Endothelial cell of umbilical vein (primary cell): ENCODE data around the gene LDLRAD4. TPM values are rescaled to one million over a fixed set of nuclear protein-coding genes. Genes with fewer than 3 reads are reported as not detected.

Experiments
- BruUV-seq: library from RNA; stranded (reverse); fragments of 400-500 nt; replicated peaks from 2 replicates; lab custom pipeline; 2021; lab: Mats Ljungman, UMichigan
- CTCF ChIA-PET: fragments of 300-600, 350-600 bp; sonication (Branson Sonifier 250); formaldehyde crosslinking; loops from one replicate; lab custom pipeline; 2021; ENCODE audit warnings: antibody characterized with exemption, inconsistent platforms; lab: Charles Lee
- POLR2A ChIA-PET: fragments of 300-600, 350-600 bp; sonication (Branson Sonifier 250); formaldehyde crosslinking; loops from one replicate; lab custom pipeline; 2021; ENCODE audit warnings: antibody characterized with exemption, inconsistent platforms; lab: Charles Lee
- DNase-seq: peaks from one replicate; pipeline ENCODE4 v3.0.0-alpha.2; 2011; ENCODE audit warnings: low read depth, low spot score
- FAIRE-seq: peaks from 2 replicates; lab custom pipeline; 2011; peaks lifted over from hg19 to GRCh38; lab: Jason Lieb, UNC
- H2AFZ ChIP-seq: 2 replicates; pipeline ENCODE4 v1.6.0; 2012; ENCODE audit warnings: low read depth, low read length, control low read depth, inconsistent platforms
- H3K27ac ChIP-seq: 2 replicates; pipeline ENCODE4 v1.5.1; 2011; ENCODE audit warnings: low read depth, mild to moderate bottlenecking, control low read depth, low read length, moderate library complexity; ENCODE audit not compliant: insufficient read depth
- H3K27me3 ChIP-seq, 2 experiments: 2 replicates each; pipeline versions ENCODE4 v1.6.0 to v1.6.1; 2011; ENCODE audit warnings: low read length in 2 of 2, mixed read lengths in 1 of 2; ENCODE audit not compliant: control insufficient read depth in 2 of 2, insufficient read depth in 2 of 2
- H3K36me3 ChIP-seq, 2 experiments: 2 replicates in 1 of 2; 3 replicates in 1 of 2; pipeline ENCODE4 v1.5.1; 2011; ENCODE audit warnings: low read length in 2 of 2, mild to moderate bottlenecking in 1 of 2, moderate library complexity in 1 of 2; ENCODE audit not compliant: control insufficient read depth in 2 of 2, insufficient read depth in 2 of 2; ENCODE audit errors: extremely low read depth in 1 of 2
- H3K4me1 ChIP-seq: 3 replicates; pipeline ENCODE4 v1.5.1; 2011; ENCODE audit warnings: mild to moderate bottlenecking, low read length; ENCODE audit not compliant: control insufficient read depth, insufficient read depth; ENCODE audit errors: extremely low read depth
- H3K4me2 ChIP-seq: 2 replicates; pipeline ENCODE4 v1.6.1; 2011; ENCODE audit warnings: low read length, control low read depth, mixed read lengths; ENCODE audit not compliant: insufficient read depth
- H3K4me3 ChIP-seq, 3 experiments: fragments of 200-600 bp in 1 of 3; sonication (generic), shearing (Covaris generic) in 1 of 3; replicated peaks in 1 of 3; 2 replicates each; pipeline ENCODE4 v1.5.1; 2011 to 2016; ENCODE audit warnings: control low read depth in 3 of 3, low read length in 3 of 3, mild to moderate bottlenecking in 2 of 3, inconsistent platforms in 1 of 3, low read depth in 1 of 3, moderate library complexity in 1 of 3; ENCODE audit not compliant: insufficient read depth in 1 of 3
- H3K79me2 ChIP-seq: 2 replicates; pipeline ENCODE4 v1.6.0; 2012; ENCODE audit warnings: low read length, inconsistent platforms; ENCODE audit not compliant: control insufficient read depth, insufficient read depth
- H3K9ac ChIP-seq: replicated peaks from 2 replicates; pipeline ENCODE3; 2011; ENCODE audit warnings: low read length, control low read depth; ENCODE audit not compliant: insufficient read depth; ENCODE audit errors: extremely low read depth
- H3K9me1 ChIP-seq: replicated peaks from 3 replicates; pipeline ENCODE4 v1.6.0; 2011; ENCODE audit warnings: mild to moderate bottlenecking, low read length; ENCODE audit not compliant: control insufficient read depth, insufficient read depth; ENCODE audit errors: extremely low read depth
- H3K9me3 ChIP-seq: replicated peaks from 2 replicates; pipeline ENCODE4 v1.5.1; 2012; ENCODE audit warnings: low read length, inconsistent platforms; ENCODE audit not compliant: control insufficient read depth, insufficient read depth
- H4K20me1 ChIP-seq: replicated peaks from 2 replicates; pipeline ENCODE3; 2011; ENCODE audit warnings: mild to moderate bottlenecking, low read length; ENCODE audit not compliant: control insufficient read depth, insufficient read depth; ENCODE audit errors: extremely low read depth
- EZH2 ChIP-seq: IDR thresholded peaks from 2 replicates; pipeline ENCODE4 v1.6.1; 2012; ENCODE audit warnings: borderline replicate concordance, low read depth, mild to moderate bottlenecking, moderate library complexity, low read length, inconsistent platforms; ENCODE audit not compliant: severe bottlenecking
- FOS ChIP-seq: IDR thresholded peaks from 2 replicates; pipeline ENCODE4 v1.6.1; 2011; ENCODE audit warnings: mild to moderate bottlenecking, low read length, moderate library complexity, borderline replicate concordance; ENCODE audit not compliant: insufficient read depth
- GATA2 ChIP-seq: IDR thresholded peaks from 2 replicates; pipeline ENCODE4 v1.7.0; 2011; ENCODE audit warnings: low read depth, mild to moderate bottlenecking, moderate library complexity, mixed read lengths, low read length; ENCODE audit not compliant: insufficient read length, insufficient read depth
- JUN ChIP-seq: IDR thresholded peaks from 2 replicates; pipeline ENCODE4 v1.6.1; 2011; ENCODE audit warnings: borderline replicate concordance, low read depth; ENCODE audit not compliant: insufficient read length, insufficient read depth
- MYC ChIP-seq: IDR thresholded peaks from one replicate; pipeline ENCODE4 v1.6.1; 2011; ENCODE audit warnings: mild to moderate bottlenecking, low read depth, low read length
- POLR2A ChIP-seq: IDR thresholded peaks from 2 replicates; pipeline ENCODE4 v1.6.1; 2012; ENCODE audit warnings: low read depth, mild to moderate bottlenecking, control low read depth, low read length
- POLR2AphosphoS5 ChIP-seq: IDR thresholded peaks from 2 replicates; pipeline ENCODE4 v1.6.1; 2012; ENCODE audit warnings: low read depth, mild to moderate bottlenecking, control low read depth, low read length, moderate library complexity; ENCODE audit not compliant: insufficient read depth
- dilution Hi-C: fragments of 300-500 bp; cut with MboI; formaldehyde crosslinking; loops from one replicate; pipeline ENCODE4 v1.15.0; 2019; ENCODE audit warnings: low sequenced_read_pairs; ENCODE audit not compliant: extremely low pct_ligation_motif_present
- intact Hi-C: fragments of 100-400 bp; cut with micrococcal nuclease; formaldehyde crosslinking; loops from one replicate; pipeline ENCODE4 v1.10.0; 2022
- polyA plus RNA-seq, 4 experiments: library from polyadenylated mRNA; depleted of rRNA in 3 of 4; stranded (reverse) in 3 of 4; unstranded in 1 of 4; fragments of >200 nt; gene quantifications; 2 replicates each; pipeline versions ENCODE4 v1.2.1 to v1.2.3, GENCODE V29; 2011 to 2012; ENCODE audit warnings: missing spikeins in 1 of 4
- total RNA-seq: library from RNA; stranded (reverse); gene quantifications from 2 replicates; pipeline ENCODE4 v1.2.3, GENCODE V29; 2021
- TF ChIP-seq, protein P1 (sequence below): IDR thresholded peaks from 2 replicates; pipeline ENCODE4 v1.6.1; 2011; ENCODE audit not compliant: insufficient read depth, insufficient read length
- TF ChIP-seq, protein P2 (sequence below), 2 donors: IDR thresholded peaks; 1 replicate in 1 of 2; 2 replicates in 1 of 2; pipeline ENCODE4 v1.5.1; 2011; ENCODE audit warnings: low read length in 2 of 2, mild to moderate bottlenecking in 2 of 2, moderate library complexity in 2 of 2, control low read depth in 1 of 2, inconsistent platforms in 1 of 2, low read depth in 1 of 2; ENCODE audit not compliant: insufficient read depth in 1 of 2; ENCODE audit errors: extremely low read depth in 1 of 2

LDLRAD4 gene
- total and polyA plus RNA-seq, 2 donors (not counting 3 experiments of a cell fraction or from before 2014, with no cell fraction given) = 5.2 to 6.5 TPM

DNA sequence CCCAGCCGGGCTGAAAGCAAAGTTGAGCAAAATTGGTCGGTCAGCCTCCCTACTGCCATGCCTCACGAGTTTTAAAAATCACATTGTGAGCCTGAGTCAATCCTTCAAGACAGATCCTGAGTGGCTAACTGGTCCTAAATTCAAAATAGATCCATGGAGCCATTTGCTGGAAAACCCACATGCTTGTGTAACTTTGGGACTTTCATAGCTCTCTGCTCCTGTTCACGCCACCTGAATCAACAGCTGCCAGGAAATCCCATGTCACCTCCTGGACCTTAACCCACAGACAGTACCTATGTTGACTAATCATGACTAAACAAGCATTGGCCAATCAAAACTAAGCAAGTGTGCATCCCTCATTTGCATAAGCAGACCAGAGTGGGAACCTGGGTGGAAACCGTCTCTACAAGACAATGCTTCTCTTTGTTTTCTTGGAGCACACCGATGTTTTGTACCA is 42.8 kb upstream of the LDLRAD4 start:
- H3K9me1 ChIP-seq = no peaks in the 10 kb centered on the region
- H3K4me3 ChIP-seq = no peak overlapping the region
- peaks cover 0 to 6% of the 10 kb centered on the region in 2 experiments for H3K27me3 ChIP-seq
- no peaks in the 10 kb centered on the region for H3K79me2 ChIP-seq
- DNase-seq (peak; percentile 4), FAIRE-seq (no peak)
- H3K27ac ChIP-seq = no peak overlapping the region
- no peak overlapping the region for H2AFZ ChIP-seq
- intact Hi-C loops = no loop called here
- CTCF ChIA-PET = interaction anchor here (1.0 kb wide), 1 partner anchor 16 kb away, joined by 3 read pairs; no protein-coding TSS in a partner anchor
- no peaks in the 10 kb centered on the region for H4K20me1 ChIP-seq
- POLR2A ChIA-PET = no interaction called here
- BruUV-seq = no TSS peak
- no peaks in the 10 kb centered on the region for H3K9me3 ChIP-seq
- dilution Hi-C loops = no loop called here
- H3K9ac ChIP-seq = no peak overlapping the region
- H3K4me1 ChIP-seq = no peaks in the 10 kb centered on the region
- no peak overlapping the region for H3K4me2 ChIP-seq
- no peak for TF ChIP-seq GATA2
- TF ChIP-seq POLR2AphosphoS5 = no peak
- TF ChIP-seq, protein P1, sequence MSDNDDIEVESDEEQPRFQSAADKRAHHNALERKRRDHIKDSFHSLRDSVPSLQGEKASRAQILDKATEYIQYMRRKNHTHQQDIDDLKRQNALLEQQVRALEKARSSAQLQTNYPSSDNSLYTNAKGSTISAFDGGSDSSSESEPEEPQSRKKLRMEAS = no peak
- H3K36me3 ChIP-seq = no peaks in the 10 kb centered on the region

DNA sequence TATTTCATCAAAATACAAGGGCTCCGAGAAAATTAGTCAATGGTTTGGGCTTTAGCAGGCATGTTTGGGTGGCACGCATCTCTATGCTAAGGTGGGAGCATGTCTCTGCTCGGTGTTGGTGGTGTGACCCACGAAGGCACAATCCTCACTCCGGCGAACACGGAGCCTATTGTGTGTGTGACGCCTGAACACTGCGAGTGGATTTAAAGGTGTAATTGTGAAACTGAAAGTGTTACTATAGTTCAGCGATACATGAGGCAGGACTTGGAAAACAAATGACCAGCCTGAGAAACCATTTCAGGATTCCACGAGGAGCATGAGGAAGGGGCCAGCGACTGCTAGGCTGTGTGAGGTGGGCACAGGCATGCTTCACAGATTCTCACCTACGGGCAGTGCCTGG is 41.7 kb upstream of the LDLRAD4 start:
- Histone ChIP-seq H3K79me2 (no peaks in the 10 kb centered on the region), H3K4me2 (no peak overlapping the region), H3K27me3 (peaks cover 0 to 6% of the 10 kb centered on the region in 2 experiments), H3K9ac (no peak overlapping the region), H4K20me1 (no peaks in the 10 kb centered on the region), H3K27ac (no peak overlapping the region), H3K4me3 (no peak overlapping the region), H3K36me3 (no peaks in the 10 kb centered on the region), H3K4me1 (no peaks in the 10 kb centered on the region), H2AFZ (no peak overlapping the region), H3K9me3 (no peaks in the 10 kb centered on the region), H3K9me1 (no peaks in the 10 kb centered on the region)
- ChIA-PET POLR2A (no interaction called here), CTCF (no interaction called here)
- no TSS peak for BruUV-seq
- dilution Hi-C loops (no loop called here), intact Hi-C loops (no loop called here)
- FAIRE-seq = no peak
- no peak for DNase-seq
- TF ChIP-seq, protein P1 = no peak
- no peak for TF ChIP-seq GATA2
- no peak for TF ChIP-seq JUN
- no peak for TF ChIP-seq POLR2A
- no peak for TF ChIP-seq EZH2
- no peak for TF ChIP-seq MYC
- TF ChIP-seq FOS = no peak
- TF ChIP-seq, protein P2, sequence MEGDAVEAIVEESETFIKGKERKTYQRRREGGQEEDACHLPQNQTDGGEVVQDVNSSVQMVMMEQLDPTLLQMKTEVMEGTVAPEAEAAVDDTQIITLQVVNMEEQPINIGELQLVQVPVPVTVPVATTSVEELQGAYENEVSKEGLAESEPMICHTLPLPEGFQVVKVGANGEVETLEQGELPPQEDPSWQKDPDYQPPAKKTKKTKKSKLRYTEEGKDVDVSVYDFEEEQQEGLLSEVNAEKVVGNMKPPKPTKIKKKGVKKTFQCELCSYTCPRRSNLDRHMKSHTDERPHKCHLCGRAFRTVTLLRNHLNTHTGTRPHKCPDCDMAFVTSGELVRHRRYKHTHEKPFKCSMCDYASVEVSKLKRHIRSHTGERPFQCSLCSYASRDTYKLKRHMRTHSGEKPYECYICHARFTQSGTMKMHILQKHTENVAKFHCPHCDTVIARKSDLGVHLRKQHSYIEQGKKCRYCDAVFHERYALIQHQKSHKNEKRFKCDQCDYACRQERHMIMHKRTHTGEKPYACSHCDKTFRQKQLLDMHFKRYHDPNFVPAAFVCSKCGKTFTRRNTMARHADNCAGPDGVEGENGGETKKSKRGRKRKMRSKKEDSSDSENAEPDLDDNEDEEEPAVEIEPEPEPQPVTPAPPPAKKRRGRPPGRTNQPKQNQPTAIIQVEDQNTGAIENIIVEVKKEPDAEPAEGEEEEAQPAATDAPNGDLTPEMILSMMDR (IDR thresholded peaks at IDR 0.05; ENCODE audit: extremely low read depth in 1 of 2, insufficient read depth in 1 of 2, low read depth in 1 of 2, low read length in 2 of 2) = no peak
- no peak for TF ChIP-seq POLR2AphosphoS5
